Measurements from ENCODE around the gene EML6. TPM values are rescaled to one million over a fixed set of nuclear protein-coding genes. Genes with fewer than 3 reads are reported as not detected.

EML6 gene
- total and polyA plus RNA-seq, 2 of the 8 experiments (the other 6 are each of a cell fraction or from before 2014, with no cell fraction given) = 1.2 to 1.6 TPM

GRCh38 chr2:54862742-54863141 lies 139.3 kb downstream of the EML6 start:
- Histone ChIP-seq H2AFZ (ENCODE audit: low read length) (no peak overlapping the region), H3K4me1 (replicated peaks in 1 of 4; ENCODE audit: control insufficient read depth in 3 of 4, insufficient read depth in 4 of 4, low read length in 3 of 4) (peaks cover 0 to 2% (median 1%) of the 10 kb centered on the region in 4 experiments; a peak in 1 of 7 replicates), H3K23ac (ENCODE audit: insufficient read length) (no peak overlapping the region), H3K27ac (ENCODE audit: low read depth, low read length) (no peak overlapping the region), H2BK120ac (replicated peaks; ENCODE audit: low read depth, low read length) (no peak overlapping the region), H4K91ac (replicated peaks; ENCODE audit: insufficient read length, low read length) (no peak overlapping the region), H3K79me2 (ENCODE audit: control insufficient read depth in 1 of 2, insufficient read depth in 2 of 2, low read length in 2 of 2) (no peaks in the 10 kb centered on the region), H3K4me3 (ENCODE audit: extremely low read depth in 1 of 4, insufficient read depth in 2 of 4, low read depth in 3 of 4, low read length in 4 of 4) (no peak overlapping the region), H2BK5ac (ENCODE audit: low read depth, low read length) (no peak overlapping the region), H4K8ac (ENCODE audit: extremely low read depth, insufficient read depth, low read length) (no peak overlapping the region), H4K20me1 (replicated peaks in 1 of 2; ENCODE audit: control insufficient read depth in 1 of 2, insufficient read depth in 2 of 2, low read length in 2 of 2) (no peaks in the 10 kb centered on the region), H4K5ac (ENCODE audit: insufficient read length, low read depth, low read length) (no peak overlapping the region), H3K27me3 (replicated peaks in 1 of 4; ENCODE audit: control insufficient read depth in 3 of 4, extremely low read depth in 1 of 4, insufficient read depth in 3 of 4, low read length in 3 of 4) (no peaks in the 10 kb centered on the region), H3K18ac (ENCODE audit: extremely low read depth, low read length) (no peak overlapping the region), H3K9ac (replicated peaks in 1 of 4; ENCODE audit: extremely low read depth in 1 of 4, low read depth in 3 of 4, low read length in 3 of 4) (no peak overlapping the region), H3K23me2 (ENCODE audit: low read depth, low read length) (no peaks in the 10 kb centered on the region), H2BK12ac (ENCODE audit: low read depth, low read length) (no peak overlapping the region), H2AK5ac (ENCODE audit: low read depth, low read length) (no peak overlapping the region), H3K9me3 (ENCODE audit: insufficient read depth in 2 of 2, low read depth in 1 of 2, low read length in 1 of 2) (no peaks in the 10 kb centered on the region), H3K4ac (replicated peaks; ENCODE audit: insufficient read length, low read depth, low read length) (no peak overlapping the region), H3K14ac (ENCODE audit: insufficient read length) (no peak overlapping the region), H2BK15ac (ENCODE audit: low read length) (no peak overlapping the region), H3K56ac (replicated peaks; ENCODE audit: insufficient read length, low read depth, low read length) (no peak overlapping the region), H3K4me2 (ENCODE audit: insufficient read depth in 1 of 2, low read depth in 2 of 2, low read length in 2 of 2) (no peak overlapping the region), H3K36me3 (ENCODE audit: control insufficient read depth in 2 of 4, insufficient read depth in 4 of 4, low read length in 3 of 4) (no peaks in the 10 kb centered on the region), H3K79me1 (ENCODE audit: low read depth, low read length) (no peaks in the 10 kb centered on the region), H2BK20ac (ENCODE audit: low read length) (no peak overlapping the region)
- DNase-seq (ENCODE audit: low read depth in 1 of 2, low spot score in 2 of 2) = no peak
- ChIA-PET POLR2A (ENCODE audit: partially characterized antibody) (no interaction called here), CTCF (ENCODE audit: partially characterized antibody) (interaction anchor here (0.6 to 1.1 kb wide), 2 partner anchors 24 to 664 kb away, joined by 3 to 5 read pairs; no protein-coding TSS in a partner anchor)
- no peak for FAIRE-seq
- TF ChIP-seq ATF3 (IDR thresholded peaks at IDR 0.05; ENCODE audit: insufficient read depth, low read depth, low read length) = no peak
- WGBS, 2 experiments (ENCODE audit: extremely low coverage in 1 of 2, insufficient coverage in 1 of 2, insufficient read length in 1 of 2, insufficient replicate concordance in 2 of 2, low coverage in 1 of 2, low lambda C conversion rate in 2 of 2, missing lambda C conversion rate in 1 of 2) = 55% methylated on average over 2 of the region's 2 CpGs; no CpG with 5 or more reads in 1 of the 2 experiments
